ENCODE results near the gene SIL1. TPM values are rescaled to one million over a fixed set of nuclear protein-coding genes. Genes with fewer than 3 reads are reported as not detected.

Gene SIL1
- polyA plus RNA-seq, 1 donor (not counting 4 experiments of a cell fraction or from before 2014, with no cell fraction given), result 45.4 TPM

DNA sequence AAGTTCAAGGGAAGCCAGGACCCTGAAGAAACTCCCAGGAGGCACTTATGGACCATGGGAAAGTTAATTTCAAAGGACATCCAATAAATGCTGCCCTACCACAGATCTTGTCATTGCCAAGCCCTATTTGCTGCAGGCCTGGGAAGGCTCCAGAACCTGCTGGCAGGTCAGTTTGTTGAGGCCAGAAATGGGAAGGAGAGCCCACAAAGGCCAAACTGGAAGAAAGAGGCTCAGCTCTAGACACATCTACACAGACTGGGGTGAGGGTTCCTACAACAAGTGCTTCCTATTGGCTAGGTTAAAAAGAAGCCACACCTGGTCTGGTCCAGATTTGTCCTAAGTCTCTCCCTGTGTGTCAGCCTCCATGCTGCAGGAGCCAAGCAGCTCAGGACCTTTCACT is 94.4 kb downstream of the SIL1 start:
- H3K4me3 ChIP-seq (ENCODE audit: control insufficient read depth in 2 of 3, extremely low read depth in 1 of 3, insufficient read depth in 2 of 3, low read depth in 1 of 3, low read length in 3 of 3), result no peak overlapping the region
- dilution Hi-C loops (cut with MboI; ENCODE audit: extremely low pct_ligation_motif_present, low sequenced_read_pairs), result no loop called here

GRCh38 chr5:139100825-139101224 is 97.3 kb downstream of the SIL1 start:
- Histone ChIP-seq H3K4me1 (ENCODE audit: control insufficient read depth, extremely low read depth, insufficient read depth, low read length) (peaks cover 17% of the 10 kb centered on the region), H3K4me3 (ENCODE audit: control insufficient read depth in 2 of 3, extremely low read depth in 1 of 3, insufficient read depth in 2 of 3, low read depth in 1 of 3, low read length in 3 of 3) (no peak overlapping the region), H3K36me3 (ENCODE audit: control insufficient read depth in 2 of 2, extremely low read depth in 1 of 2, insufficient read depth in 2 of 2, low read length in 2 of 2) (no peaks in the 10 kb centered on the region), H3K9me3 (ENCODE audit: control insufficient read depth, low read depth, low read length) (no peaks in the 10 kb centered on the region), H3K4me2 (ENCODE audit: control insufficient read depth, extremely low read depth, insufficient read depth, low read depth, low read length) (peak overlapping the region; percentile 31), H2AFZ (ENCODE audit: control insufficient read depth, low read length) (no peak overlapping the region), H4K20me1 (ENCODE audit: control insufficient read depth, extremely low read depth, insufficient read depth, low read length) (no peaks in the 10 kb centered on the region), H3K27ac (ENCODE audit: control insufficient read depth, insufficient read depth, low read length) (no peak overlapping the region), H3K27me3 (ENCODE audit: control insufficient read depth, extremely low read depth, insufficient read depth, low read length) (no peaks in the 10 kb centered on the region), H3K9me1 (ENCODE audit: control insufficient read depth, extremely low read depth, insufficient read depth, low read length) (no peaks in the 10 kb centered on the region), H3K9ac (ENCODE audit: control insufficient read depth, extremely low read depth, insufficient read depth, low read length) (no peak overlapping the region), H3K79me2 (ENCODE audit: control insufficient read depth, insufficient read depth, low read length) (no peaks in the 10 kb centered on the region)
- no peak for DNase-seq (ENCODE audit: low read depth, low spot score)
- dilution Hi-C loops (cut with MboI; ENCODE audit: extremely low pct_ligation_motif_present, low sequenced_read_pairs), result no loop called here
- peak; percentile 98 for FAIRE-seq
- TF ChIP-seq, protein P1, sequence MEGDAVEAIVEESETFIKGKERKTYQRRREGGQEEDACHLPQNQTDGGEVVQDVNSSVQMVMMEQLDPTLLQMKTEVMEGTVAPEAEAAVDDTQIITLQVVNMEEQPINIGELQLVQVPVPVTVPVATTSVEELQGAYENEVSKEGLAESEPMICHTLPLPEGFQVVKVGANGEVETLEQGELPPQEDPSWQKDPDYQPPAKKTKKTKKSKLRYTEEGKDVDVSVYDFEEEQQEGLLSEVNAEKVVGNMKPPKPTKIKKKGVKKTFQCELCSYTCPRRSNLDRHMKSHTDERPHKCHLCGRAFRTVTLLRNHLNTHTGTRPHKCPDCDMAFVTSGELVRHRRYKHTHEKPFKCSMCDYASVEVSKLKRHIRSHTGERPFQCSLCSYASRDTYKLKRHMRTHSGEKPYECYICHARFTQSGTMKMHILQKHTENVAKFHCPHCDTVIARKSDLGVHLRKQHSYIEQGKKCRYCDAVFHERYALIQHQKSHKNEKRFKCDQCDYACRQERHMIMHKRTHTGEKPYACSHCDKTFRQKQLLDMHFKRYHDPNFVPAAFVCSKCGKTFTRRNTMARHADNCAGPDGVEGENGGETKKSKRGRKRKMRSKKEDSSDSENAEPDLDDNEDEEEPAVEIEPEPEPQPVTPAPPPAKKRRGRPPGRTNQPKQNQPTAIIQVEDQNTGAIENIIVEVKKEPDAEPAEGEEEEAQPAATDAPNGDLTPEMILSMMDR (optimal IDR thresholded peaks at IDR 0.05 in 1 of 3, IDR thresholded peaks at IDR 0.05 in 1 of 3, conservative IDR thresholded peaks at IDR 0.05 in 1 of 3; ENCODE audit: extremely low read depth in 1 of 3, insufficient read depth in 2 of 3, low read length in 3 of 3), result no peak
- TF ChIP-seq EZH2 (IDR thresholded peaks at IDR 0.05; ENCODE audit: low read length), result no peak

More for the DNA sequence above, 94.4 kb downstream of the SIL1 start:
- H3K4me2 ChIP-seq (ENCODE audit: control insufficient read depth, extremely low read depth, insufficient read depth, low read depth, low read length), result no peak overlapping the region
- no peak overlapping the region for H3K9ac ChIP-seq (ENCODE audit: control insufficient read depth, extremely low read depth, insufficient read depth, low read length)
- no peak overlapping the region for H2AFZ ChIP-seq (ENCODE audit: control insufficient read depth, low read length)
- no peak overlapping the region for H3K27ac ChIP-seq (ENCODE audit: control insufficient read depth, insufficient read depth, low read length)
- H3K9me3 ChIP-seq (ENCODE audit: control insufficient read depth, low read depth, low read length), result no peaks in the 10 kb centered on the region
- H3K36me3 ChIP-seq (ENCODE audit: control insufficient read depth in 2 of 2, extremely low read depth in 1 of 2, insufficient read depth in 2 of 2, low read length in 2 of 2), result peaks cover 0 to 2% of the 10 kb centered on the region in 2 experiments
- H3K4me1 ChIP-seq (ENCODE audit: control insufficient read depth, extremely low read depth, insufficient read depth, low read length), result peaks cover 17% of the 10 kb centered on the region
- H4K20me1 ChIP-seq (ENCODE audit: control insufficient read depth, extremely low read depth, insufficient read depth, low read length), result no peaks in the 10 kb centered on the region
- no peaks in the 10 kb centered on the region for H3K27me3 ChIP-seq (ENCODE audit: control insufficient read depth, extremely low read depth, insufficient read depth, low read length)
- H3K9me1 ChIP-seq (ENCODE audit: control insufficient read depth, extremely low read depth, insufficient read depth, low read length), result no peaks in the 10 kb centered on the region
- DNase-seq (ENCODE audit: low read depth, low spot score) (no peak), FAIRE-seq (no peak)
- TF ChIP-seq EZH2 (IDR thresholded peaks at IDR 0.05; ENCODE audit: low read length), result no peak
- TF ChIP-seq, protein P1 (optimal IDR thresholded peaks at IDR 0.05 in 1 of 3, IDR thresholded peaks at IDR 0.05 in 1 of 3, conservative IDR thresholded peaks at IDR 0.05 in 1 of 3; ENCODE audit: extremely low read depth in 1 of 3, insufficient read depth in 2 of 3, low read length in 3 of 3), result no peak
- H3K79me2 ChIP-seq (ENCODE audit: control insufficient read depth, insufficient read depth, low read length), result no peaks in the 10 kb centered on the region
